Activated B cell treated with CpG ODN at 0.5 μM for 24 hours (primary cell): ENCODE data around the gene CHD2. TPM values are rescaled to one million over a fixed set of nuclear protein-coding genes. Genes with fewer than 3 reads are reported as not detected.

Source experiments
- ATAC-seq: fragments of 200-7000 bp; cut with Tn5 transposase; one replicate; pipeline ENCODE4 v1.10.0; 2021; ENCODE audit warnings: low read depth, mild to moderate bottlenecking, moderate library complexity
- CTCF ChIA-PET: fragments of 350-600 bp; sonication (Branson Sonifier 250); formaldehyde crosslinking; loops from one replicate; lab custom pipeline; 2021; ENCODE audit warnings: antibody characterized with exemption; lab: Charles Lee
- POLR2A ChIA-PET: fragments of 350-600 bp; sonication (Branson Sonifier 250); formaldehyde crosslinking; loops from one replicate; lab custom pipeline; 2021; ENCODE audit warnings: antibody characterized with exemption; lab: Charles Lee
- DNase-seq: peaks from one replicate; pipeline ENCODE4 v3.0.0; 2022
- H3K27ac Mint-ChIP-seq: one replicate; pipeline ENCODE4 v1.8.0; 2020; ENCODE audit warnings: mixed read lengths
- H3K27me3 Mint-ChIP-seq: one replicate; pipeline ENCODE4 v1.8.0; 2021; ENCODE audit warnings: mixed read lengths
- H3K36me3 Mint-ChIP-seq: one replicate; pipeline ENCODE4 v1.8.0; 2021; ENCODE audit warnings: low read depth, mixed read lengths
- H3K4me1 Mint-ChIP-seq: one replicate; pipeline ENCODE4 v1.8.0; 2021; ENCODE audit warnings: mixed read lengths
- H3K4me3 Mint-ChIP-seq: one replicate; pipeline ENCODE4 v1.8.0; 2020; ENCODE audit warnings: mild to moderate bottlenecking, mixed read lengths
- H3K9me3 Mint-ChIP-seq: one replicate; pipeline ENCODE4 v1.8.0; 2020; ENCODE audit warnings: mixed read lengths
- intact Hi-C: fragments of 100-400 bp; cut with micrococcal nuclease; formaldehyde crosslinking; loops from one replicate; pipeline ENCODE4 v1.15.1; 2024
- total RNA-seq: library from RNA; stranded (reverse); gene quantifications from 2 replicates; pipeline ENCODE4 v1.2.3, GENCODE V29; 2022
- TF ChIP-seq, protein P1 (sequence below): fragments of 200-600 bp; IDR thresholded peaks from one replicate; pipeline ENCODE4 v1.8.0; 2022; ENCODE audit warnings: antibody characterized with exemption, mild to moderate bottlenecking

Gene CHD2
- total RNA-seq, 1 donor from 2014 or later, result 298 TPM

- ATAC-seq (no peak), DNase-seq (no peak)
- intact Hi-C loops, result no loop called here
- ChIA-PET POLR2A (no interaction called here), CTCF (interaction anchor here (0.9 kb wide), 1 partner anchor 13 kb away, joined by 3 read pairs; no protein-coding TSS in a partner anchor)
- peaks cover 4% of the 10 kb centered on the region for H3K4me1 Mint-ChIP-seq
- no peak overlapping the region for H3K27ac Mint-ChIP-seq
- no peaks in the 10 kb centered on the region for H3K36me3 Mint-ChIP-seq
- TF ChIP-seq, protein P1, sequence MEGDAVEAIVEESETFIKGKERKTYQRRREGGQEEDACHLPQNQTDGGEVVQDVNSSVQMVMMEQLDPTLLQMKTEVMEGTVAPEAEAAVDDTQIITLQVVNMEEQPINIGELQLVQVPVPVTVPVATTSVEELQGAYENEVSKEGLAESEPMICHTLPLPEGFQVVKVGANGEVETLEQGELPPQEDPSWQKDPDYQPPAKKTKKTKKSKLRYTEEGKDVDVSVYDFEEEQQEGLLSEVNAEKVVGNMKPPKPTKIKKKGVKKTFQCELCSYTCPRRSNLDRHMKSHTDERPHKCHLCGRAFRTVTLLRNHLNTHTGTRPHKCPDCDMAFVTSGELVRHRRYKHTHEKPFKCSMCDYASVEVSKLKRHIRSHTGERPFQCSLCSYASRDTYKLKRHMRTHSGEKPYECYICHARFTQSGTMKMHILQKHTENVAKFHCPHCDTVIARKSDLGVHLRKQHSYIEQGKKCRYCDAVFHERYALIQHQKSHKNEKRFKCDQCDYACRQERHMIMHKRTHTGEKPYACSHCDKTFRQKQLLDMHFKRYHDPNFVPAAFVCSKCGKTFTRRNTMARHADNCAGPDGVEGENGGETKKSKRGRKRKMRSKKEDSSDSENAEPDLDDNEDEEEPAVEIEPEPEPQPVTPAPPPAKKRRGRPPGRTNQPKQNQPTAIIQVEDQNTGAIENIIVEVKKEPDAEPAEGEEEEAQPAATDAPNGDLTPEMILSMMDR, result no peak
- H3K9me3 Mint-ChIP-seq, result peaks cover 8% of the 10 kb centered on the region
- H3K27me3 Mint-ChIP-seq, result peaks cover 9% of the 10 kb centered on the region
- no peak overlapping the region for H3K4me3 Mint-ChIP-seq
These were observed 142.7 kb downstream of the CHD2 start for GRCh38 chr15:93042691-93043378.

DNA sequence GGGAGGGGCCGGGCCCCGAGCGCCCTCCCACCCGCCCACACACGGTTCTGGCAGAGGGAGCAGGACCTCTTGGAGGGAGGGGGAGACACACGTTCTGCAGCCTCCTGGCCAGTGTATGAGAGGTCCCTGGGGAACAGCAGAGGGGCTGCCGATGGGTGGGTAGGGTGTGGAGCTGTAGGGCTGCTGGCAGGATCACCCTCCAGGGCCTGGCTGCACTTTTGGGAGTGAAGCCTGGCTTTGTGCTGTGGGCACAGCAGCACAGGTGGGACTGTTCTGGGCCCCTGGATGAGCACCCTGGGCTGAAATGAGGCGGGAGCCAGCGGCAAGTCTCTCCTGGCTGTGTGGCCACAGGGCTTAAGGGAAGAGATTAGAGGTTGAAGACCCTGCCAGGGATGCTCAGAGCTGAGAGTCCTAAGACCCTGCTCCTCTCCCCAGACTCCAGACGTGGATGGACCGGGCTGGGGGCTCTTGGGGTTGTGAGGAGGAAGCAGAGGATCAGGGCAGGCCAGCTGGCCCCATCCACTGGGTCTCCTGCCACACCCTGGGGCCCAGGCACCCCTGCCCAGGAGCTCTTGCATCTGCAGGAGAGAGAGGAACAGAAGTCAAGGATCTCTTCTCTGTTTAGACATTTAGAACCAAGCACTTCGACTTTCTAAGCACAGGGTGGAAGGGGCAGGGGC, 143.6 kb downstream of the CHD2 start:
- Mint-ChIP-seq H3K36me3 (no peaks in the 10 kb centered on the region), H3K9me3 (peaks cover 8% of the 10 kb centered on the region), H3K4me3 (no peak overlapping the region), H3K27me3 (peaks cover 11% of the 10 kb centered on the region), H3K27ac (no peak overlapping the region), H3K4me1 (peaks cover 4% of the 10 kb centered on the region)
- intact Hi-C loops, result no loop called here
- TF ChIP-seq, protein P1, result no peak
- CTCF ChIA-PET, result no interaction called here
- no peak for ATAC-seq
- DNase-seq, result no peak
- POLR2A ChIA-PET, result no interaction called here

- Mint-ChIP-seq H3K27ac (no peak overlapping the region), H3K36me3 (no peaks in the 10 kb centered on the region), H3K9me3 (peaks cover 8% of the 10 kb centered on the region), H3K4me3 (no peak overlapping the region), H3K27me3 (peaks cover 17% of the 10 kb centered on the region), H3K4me1 (peaks cover 6% of the 10 kb centered on the region)
- ChIA-PET CTCF (no interaction called here), POLR2A (no interaction called here)
- no peak for ATAC-seq
- DNase-seq, result no peak
- TF ChIP-seq, protein P1, result no peak
- intact Hi-C loops, result no loop called here
These were observed 144.4 kb downstream of the CHD2 start for GRCh38 chr15:93044301-93045190.

DNA sequence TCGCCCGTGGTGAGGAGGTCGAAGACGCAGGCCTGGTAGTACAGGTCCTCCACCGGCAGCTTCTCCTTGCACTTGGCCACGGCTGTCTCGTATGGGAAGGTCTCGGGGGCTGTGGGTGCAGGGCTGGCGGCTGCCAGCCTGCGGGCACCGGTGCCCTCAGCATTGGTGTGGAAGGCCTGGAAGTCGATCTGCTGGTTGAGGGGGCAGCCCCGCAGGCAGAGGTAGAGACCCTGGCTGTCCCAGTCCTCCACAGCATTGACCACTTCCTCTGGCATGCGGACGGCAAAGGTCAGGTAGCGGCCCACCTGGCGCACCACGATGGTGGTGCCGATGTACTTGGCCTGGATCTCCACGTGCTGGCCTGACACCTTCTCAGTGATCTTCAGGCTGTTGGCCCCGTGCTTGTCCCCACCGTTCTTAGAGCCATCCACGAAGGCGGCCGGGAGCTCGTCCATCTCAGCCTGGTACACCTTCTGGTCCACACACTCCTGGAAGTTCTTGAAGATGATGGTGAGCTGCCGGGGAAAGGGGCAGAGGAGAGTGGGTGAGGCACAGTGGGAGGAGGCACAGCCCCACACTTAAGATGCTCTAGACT, 145.2 kb downstream of the CHD2 start:
- Mint-ChIP-seq H3K4me3 (no peak overlapping the region), H3K9me3 (peaks cover 8% of the 10 kb centered on the region), H3K4me1 (peaks cover 6% of the 10 kb centered on the region), H3K27ac (no peak overlapping the region), H3K27me3 (peaks cover 18% of the 10 kb centered on the region), H3K36me3 (no peaks in the 10 kb centered on the region)
- TF ChIP-seq, protein P1, result no peak
- no peak for DNase-seq
- ChIA-PET CTCF (no interaction called here), POLR2A (no interaction called here)
- no peak for ATAC-seq
- intact Hi-C loops, result no loop called here
